ENCODE results near the gene MTUS2.

MTUS2 gene

GRCh38 chr13:28820099-28821051 lies at the start of gene MTUS2:
MTUS2 (plus strand) TSS chr13:28820339.
- no peak for DNase-seq

GRCh38 chr13:28778308-28779215 lies 41.6 kb upstream of the MTUS2 start:
- DNase-seq: no peak

DNA sequence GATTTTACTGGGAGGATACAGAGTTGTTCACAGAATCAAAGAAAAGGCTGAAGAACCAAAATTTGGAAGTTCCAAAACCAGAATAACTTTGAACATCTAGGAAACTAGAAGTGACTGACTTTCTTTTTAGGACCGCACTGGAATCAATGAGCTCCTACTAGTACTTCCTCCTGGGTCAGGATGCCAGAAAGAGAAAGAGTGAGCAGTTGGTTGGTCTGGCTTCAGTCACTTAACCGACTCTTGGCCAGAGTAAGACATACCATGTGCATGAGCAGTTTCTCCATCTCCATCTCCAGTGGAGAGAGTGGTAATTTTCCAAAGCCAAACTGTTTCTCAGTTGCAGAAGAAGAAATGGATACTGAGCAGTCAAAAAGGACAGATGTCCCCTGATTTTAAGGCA lies 27.1 kb upstream of the MTUS2 start:
- no peak for DNase-seq

GRCh38 chr13:28794396-28794795 lies 25.7 kb upstream of the MTUS2 start:
- no peak for DNase-seq

- no peak for DNase-seq
Measured at GRCh38 chr13:28796938-28797257, 23.2 kb upstream of the MTUS2 start.

DNA sequence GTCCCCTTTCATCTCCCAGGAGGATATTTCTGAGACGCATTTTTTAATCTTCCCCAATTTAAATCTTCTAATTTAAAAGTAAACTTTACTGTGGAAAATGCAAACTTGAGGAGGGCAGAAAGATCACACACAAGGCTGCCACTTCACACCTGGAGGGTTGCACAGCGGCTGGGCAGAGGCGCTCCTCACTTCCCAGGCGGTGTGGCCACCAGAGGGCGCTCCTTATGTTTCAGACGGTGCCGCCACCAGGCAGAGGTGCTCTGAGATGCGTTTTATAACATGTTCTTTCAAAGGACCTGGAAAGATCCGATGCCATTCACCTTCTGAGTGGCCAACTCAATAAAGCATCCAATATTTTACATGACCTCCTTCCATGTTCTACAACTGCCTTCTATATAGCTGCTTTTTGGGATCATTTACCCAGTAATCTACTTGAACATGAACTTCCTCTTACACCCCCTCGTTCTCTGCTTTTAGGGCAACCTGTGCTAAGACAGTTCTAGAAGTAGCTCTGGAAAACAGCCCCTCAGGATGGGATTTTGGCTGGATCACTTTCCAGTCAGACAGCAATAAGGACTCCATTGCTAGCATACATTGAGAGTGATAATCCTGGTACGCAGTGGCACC lies 14.8 kb upstream of the MTUS2 start:
- no peak for DNase-seq

DNA sequence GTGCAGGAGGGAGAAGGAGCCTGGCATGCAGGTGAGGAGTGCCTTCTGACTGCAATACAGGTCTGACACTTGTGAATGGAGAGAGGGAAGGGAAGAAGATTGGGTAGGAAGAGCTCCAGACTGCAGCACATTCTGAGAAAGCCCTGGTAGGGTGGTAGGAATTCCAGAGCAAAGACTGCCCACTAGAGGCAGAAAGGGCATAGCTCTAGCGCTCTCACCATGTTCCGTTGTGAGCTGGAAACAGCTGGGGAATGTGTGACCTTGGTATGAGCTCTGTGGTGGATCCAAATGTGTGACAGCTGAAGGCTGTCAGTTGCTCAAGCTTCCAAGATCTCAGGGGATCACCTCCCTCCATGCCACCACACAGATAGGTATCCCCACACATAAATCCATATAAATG lies 2.9 kb upstream of the MTUS2 start:
- no peak for DNase-seq

GRCh38 chr13:28819046-28819730 lies 951 bp upstream of the MTUS2 start:
- no peak for DNase-seq

- no peak for DNase-seq
Measured at GRCh38 chr13:28819735-28820098, 422 bp upstream of the MTUS2 start.

GRCh38 chr13:28822151-28822550 lies 2.0 kb downstream of the MTUS2 start:
- no peak for DNase-seq

GRCh38 chr13:28822801-28823200 lies 2.7 kb downstream of the MTUS2 start:
- no peak for DNase-seq

- no peak for DNase-seq
Measured at GRCh38 chr13:28825379-28825778, 5.2 kb downstream of the MTUS2 start.

GRCh38 chr13:28826368-28826767 lies 6.2 kb downstream of the MTUS2 start:
- no peak for DNase-seq

- no peak for DNase-seq
Measured at GRCh38 chr13:28830580-28830979, 10.4 kb downstream of the MTUS2 start.

- no peak for DNase-seq
Measured at GRCh38 chr13:28831117-28831516, 11.0 kb downstream of the MTUS2 start.

- no peak for DNase-seq
Measured at GRCh38 chr13:28837111-28837510, 17.0 kb downstream of the MTUS2 start.

GRCh38 chr13:28843639-28844038 lies 23.5 kb downstream of the MTUS2 start:
- no peak for DNase-seq

DNA sequence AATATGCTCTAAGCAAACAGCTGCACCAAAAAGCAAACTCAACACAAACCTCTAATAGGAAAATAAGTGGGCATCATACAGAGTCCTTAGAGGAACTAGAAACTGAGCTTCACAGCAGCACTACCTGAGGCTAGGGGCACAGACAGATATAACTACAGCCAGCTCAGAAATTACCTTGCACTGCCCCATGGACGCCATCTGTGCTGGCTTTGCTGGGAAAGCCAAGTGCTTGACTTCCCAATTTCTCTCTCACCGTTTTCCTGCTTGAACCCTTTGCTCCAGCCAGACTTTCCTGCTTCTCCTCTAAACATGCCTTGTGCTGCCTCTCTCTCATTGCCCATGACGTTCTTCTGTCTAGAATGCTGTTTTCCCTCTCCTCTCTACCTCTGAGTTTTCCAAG lies 29.3 kb downstream of the MTUS2 start:
- DNase-seq: no peak

GRCh38 chr13:28850226-28850625 lies 30.1 kb downstream of the MTUS2 start:
- DNase-seq: no peak

GRCh38 chr13:28851422-28851821 lies 31.3 kb downstream of the MTUS2 start:
- no peak for DNase-seq

GRCh38 chr13:28854657-28855056 lies 34.5 kb downstream of the MTUS2 start:
- no peak for DNase-seq

GRCh38 chr13:28856287-28856686 lies 36.1 kb downstream of the MTUS2 start:
- DNase-seq: no peak

DNA sequence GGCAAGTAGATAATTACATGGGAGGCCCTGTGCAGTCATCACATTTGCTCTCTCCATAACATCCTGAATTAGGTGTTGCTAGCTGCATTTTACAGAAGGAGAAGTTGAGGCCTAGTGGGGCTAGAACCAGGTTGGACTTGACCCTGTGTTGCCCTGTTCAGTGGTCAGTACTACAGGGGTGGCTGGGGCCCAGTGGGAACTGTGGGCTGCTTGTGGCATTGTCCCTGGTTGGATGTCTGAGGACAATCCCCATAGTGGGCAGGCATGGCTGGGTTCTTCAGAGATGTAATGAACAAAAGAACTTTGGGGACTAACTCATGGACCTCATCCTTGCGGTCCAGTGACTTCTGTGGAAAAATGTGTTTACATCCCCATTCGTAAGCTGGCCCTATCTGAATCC lies 38.9 kb downstream of the MTUS2 start:
- no peak for DNase-seq

All from DMS 273 treated with DMSO at 0.1 percent for 48 hours (cell line).